Measurements from ENCODE around the gene KNCN.

GRCh38 chr1:46580140-46580903 is 28.9 kb upstream of the KNCN start:
- TF ChIP-seq POLR2A (IDR thresholded peaks at IDR 0.05): no peak
- TF ChIP-seq, protein P1, sequence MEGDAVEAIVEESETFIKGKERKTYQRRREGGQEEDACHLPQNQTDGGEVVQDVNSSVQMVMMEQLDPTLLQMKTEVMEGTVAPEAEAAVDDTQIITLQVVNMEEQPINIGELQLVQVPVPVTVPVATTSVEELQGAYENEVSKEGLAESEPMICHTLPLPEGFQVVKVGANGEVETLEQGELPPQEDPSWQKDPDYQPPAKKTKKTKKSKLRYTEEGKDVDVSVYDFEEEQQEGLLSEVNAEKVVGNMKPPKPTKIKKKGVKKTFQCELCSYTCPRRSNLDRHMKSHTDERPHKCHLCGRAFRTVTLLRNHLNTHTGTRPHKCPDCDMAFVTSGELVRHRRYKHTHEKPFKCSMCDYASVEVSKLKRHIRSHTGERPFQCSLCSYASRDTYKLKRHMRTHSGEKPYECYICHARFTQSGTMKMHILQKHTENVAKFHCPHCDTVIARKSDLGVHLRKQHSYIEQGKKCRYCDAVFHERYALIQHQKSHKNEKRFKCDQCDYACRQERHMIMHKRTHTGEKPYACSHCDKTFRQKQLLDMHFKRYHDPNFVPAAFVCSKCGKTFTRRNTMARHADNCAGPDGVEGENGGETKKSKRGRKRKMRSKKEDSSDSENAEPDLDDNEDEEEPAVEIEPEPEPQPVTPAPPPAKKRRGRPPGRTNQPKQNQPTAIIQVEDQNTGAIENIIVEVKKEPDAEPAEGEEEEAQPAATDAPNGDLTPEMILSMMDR (IDR thresholded peaks at IDR 0.05): no peak
